ENCODE results near the gene DHRS2.

DHRS2 gene

DNA sequence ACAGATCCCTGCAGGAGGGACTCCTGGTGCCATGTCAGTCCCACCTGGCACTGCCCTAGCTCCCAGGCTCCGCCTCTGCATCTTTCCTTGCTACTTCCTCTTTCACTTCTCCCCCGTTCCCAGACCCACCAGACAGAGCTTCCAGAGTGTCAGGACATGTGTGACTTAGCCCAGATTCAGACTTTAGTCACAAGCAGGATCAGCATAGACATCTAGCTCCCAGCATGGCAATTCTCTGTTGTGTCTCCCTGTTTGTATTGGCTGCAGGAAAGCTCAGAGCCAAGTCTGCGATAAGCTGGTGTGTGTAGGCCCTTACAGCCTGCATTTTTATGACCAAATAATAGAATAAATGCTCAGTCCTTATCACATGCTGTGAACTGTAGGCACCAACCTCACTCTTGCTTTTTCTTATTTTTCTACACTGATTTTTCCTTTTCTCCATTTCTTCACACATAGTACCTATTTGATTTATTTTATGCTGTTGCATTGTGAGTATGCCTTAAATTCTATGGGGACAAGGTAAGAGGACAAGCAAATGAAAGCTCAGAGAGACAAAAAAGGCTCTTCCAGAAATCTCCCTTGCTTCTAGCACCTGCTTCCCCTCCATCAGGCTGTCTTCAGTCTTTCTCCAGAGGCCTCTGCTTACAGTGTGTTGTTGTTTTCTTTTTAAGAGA is 5.9 kb downstream of the DHRS2 start:
- Histone ChIP-seq H3K4me1 (ENCODE audit: control insufficient read depth in 1 of 2, insufficient read depth in 1 of 2, low read depth in 1 of 2, low read length in 1 of 2) (no peaks in the 10 kb centered on the region), H3K27ac (no peak overlapping the region), H3K27me3 (no peaks in the 10 kb centered on the region), H3K4me3 (ENCODE audit: low read depth in 1 of 2, low read length in 1 of 2) (no peak overlapping the region), H3K36me3 (no peaks in the 10 kb centered on the region), H3K9me3 (no peaks in the 10 kb centered on the region)
- TF ChIP-seq, protein P1, sequence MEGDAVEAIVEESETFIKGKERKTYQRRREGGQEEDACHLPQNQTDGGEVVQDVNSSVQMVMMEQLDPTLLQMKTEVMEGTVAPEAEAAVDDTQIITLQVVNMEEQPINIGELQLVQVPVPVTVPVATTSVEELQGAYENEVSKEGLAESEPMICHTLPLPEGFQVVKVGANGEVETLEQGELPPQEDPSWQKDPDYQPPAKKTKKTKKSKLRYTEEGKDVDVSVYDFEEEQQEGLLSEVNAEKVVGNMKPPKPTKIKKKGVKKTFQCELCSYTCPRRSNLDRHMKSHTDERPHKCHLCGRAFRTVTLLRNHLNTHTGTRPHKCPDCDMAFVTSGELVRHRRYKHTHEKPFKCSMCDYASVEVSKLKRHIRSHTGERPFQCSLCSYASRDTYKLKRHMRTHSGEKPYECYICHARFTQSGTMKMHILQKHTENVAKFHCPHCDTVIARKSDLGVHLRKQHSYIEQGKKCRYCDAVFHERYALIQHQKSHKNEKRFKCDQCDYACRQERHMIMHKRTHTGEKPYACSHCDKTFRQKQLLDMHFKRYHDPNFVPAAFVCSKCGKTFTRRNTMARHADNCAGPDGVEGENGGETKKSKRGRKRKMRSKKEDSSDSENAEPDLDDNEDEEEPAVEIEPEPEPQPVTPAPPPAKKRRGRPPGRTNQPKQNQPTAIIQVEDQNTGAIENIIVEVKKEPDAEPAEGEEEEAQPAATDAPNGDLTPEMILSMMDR (IDR thresholded peaks at IDR 0.05), result no peak

DNA sequence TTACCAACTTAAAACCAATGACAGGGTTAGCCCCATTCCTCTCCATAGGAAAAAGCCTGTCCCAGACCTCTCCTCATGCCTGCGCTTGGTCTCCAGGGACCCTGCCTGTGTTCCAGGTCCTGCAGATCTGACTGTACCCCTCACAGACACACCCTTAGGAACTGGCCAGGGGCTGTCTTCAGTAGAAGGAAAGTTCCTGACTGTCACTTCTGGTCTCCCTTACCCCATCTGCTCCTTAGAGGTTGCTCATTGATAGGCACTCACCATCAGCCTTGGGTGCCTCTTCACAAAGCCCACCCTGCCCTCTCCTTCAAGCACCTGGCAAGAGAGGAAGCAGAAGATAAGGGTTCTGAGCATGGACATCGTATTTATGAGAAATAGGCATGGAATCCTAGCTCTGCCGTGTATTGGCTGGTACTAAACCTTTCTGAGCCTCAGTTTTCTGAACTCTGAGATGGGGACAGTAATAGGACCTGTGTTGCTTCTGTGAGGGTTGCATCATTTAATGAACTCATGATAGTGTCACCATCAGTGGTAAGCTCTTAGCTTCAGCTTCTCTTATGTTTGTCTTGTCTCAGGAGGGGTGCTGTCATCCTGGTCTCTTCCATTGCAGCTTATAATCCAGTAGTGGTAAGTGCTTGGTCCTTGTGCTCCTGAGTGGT is 7.5 kb downstream of the DHRS2 start:
- Histone ChIP-seq H3K27ac (no peak overlapping the region), H3K27me3 (no peaks in the 10 kb centered on the region)
- TF ChIP-seq, protein P1 (IDR thresholded peaks at IDR 0.05), result no peak

DNA sequence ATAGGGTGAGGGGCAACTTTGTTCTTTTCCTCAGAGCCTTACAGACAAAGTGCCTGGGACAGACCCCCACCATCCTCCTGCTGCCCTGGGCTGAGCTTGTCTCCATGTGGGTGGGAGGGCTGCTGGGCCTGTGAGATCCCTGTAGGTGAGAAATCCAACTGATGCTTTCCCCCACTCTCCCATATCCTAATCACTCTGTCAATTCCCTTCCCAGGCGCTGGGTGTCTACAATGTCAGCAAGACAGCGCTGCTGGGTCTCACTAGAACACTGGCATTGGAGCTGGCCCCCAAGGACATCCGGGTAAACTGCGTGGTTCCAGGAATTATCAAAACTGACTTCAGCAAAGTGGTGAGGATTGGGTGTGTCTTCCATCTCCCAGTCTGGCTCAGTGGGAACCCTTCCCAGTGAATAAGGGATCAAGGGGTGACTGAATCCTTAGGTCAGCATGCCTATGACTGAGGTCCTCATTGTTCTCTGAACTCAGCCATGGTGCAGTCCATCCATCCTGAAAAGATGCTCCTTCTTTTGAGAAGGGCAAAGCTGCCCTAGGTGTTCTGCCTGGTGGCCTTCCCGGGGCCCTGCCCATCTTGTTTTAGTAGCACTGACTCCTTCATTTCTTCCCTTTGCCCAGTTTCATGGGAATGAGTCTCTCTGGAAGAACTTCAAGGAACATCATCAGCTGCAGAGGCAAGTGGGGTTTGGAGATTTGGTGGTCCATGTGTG is 8.2 kb downstream of the DHRS2 start:
- no peaks in the 10 kb centered on the region for H3K4me1 ChIP-seq (ENCODE audit: control insufficient read depth in 1 of 2, insufficient read depth in 1 of 2, low read depth in 1 of 2, low read length in 1 of 2)
- H3K27ac ChIP-seq, result no peak overlapping the region
- H3K9me3 ChIP-seq, result no peaks in the 10 kb centered on the region
- no peak overlapping the region for H3K4me3 ChIP-seq (ENCODE audit: low read depth in 1 of 2, low read length in 1 of 2)
- TF ChIP-seq, protein P1 (IDR thresholded peaks at IDR 0.05), result no peak
- H3K27me3 ChIP-seq, result no peaks in the 10 kb centered on the region
- no peaks in the 10 kb centered on the region for H3K36me3 ChIP-seq

More for the DNA sequence above, 7.5 kb downstream of the DHRS2 start:
- Histone ChIP-seq H3K36me3 (no peaks in the 10 kb centered on the region), H3K9me3 (no peaks in the 10 kb centered on the region), H3K4me1 (ENCODE audit: control insufficient read depth in 1 of 2, insufficient read depth in 1 of 2, low read depth in 1 of 2, low read length in 1 of 2) (no peaks in the 10 kb centered on the region), H3K4me3 (ENCODE audit: low read depth in 1 of 2, low read length in 1 of 2) (no peak overlapping the region)

DNA sequence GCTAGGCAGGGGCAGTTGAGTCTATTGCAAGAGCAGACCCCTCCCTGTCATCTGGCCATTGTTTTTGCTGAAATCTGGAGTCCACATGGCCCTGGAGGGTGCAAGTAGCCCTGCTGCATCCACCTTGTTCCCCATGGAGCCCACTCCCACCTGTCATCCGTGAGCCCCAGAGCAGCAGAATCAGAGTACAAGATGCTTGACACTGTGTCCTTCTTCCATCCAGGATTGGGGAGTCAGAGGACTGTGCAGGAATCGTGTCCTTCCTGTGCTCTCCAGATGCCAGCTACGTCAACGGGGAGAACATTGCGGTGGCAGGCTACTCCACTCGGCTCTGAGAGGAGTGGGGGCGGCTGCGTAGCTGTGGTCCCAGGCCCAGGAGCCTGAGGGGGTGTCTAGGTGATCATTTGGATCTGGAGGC is 8.8 kb downstream of the DHRS2 start:
- no peaks in the 10 kb centered on the region for H3K36me3 ChIP-seq
- TF ChIP-seq, protein P1 (IDR thresholded peaks at IDR 0.05), result no peak
- H3K4me3 ChIP-seq (ENCODE audit: low read depth in 1 of 2, low read length in 1 of 2), result no peak overlapping the region
- no peak overlapping the region for H3K27ac ChIP-seq
- no peaks in the 10 kb centered on the region for H3K9me3 ChIP-seq
- H3K27me3 ChIP-seq, result no peaks in the 10 kb centered on the region
- H3K4me1 ChIP-seq (ENCODE audit: control insufficient read depth in 1 of 2, insufficient read depth in 1 of 2, low read depth in 1 of 2, low read length in 1 of 2), result no peaks in the 10 kb centered on the region

DNA sequence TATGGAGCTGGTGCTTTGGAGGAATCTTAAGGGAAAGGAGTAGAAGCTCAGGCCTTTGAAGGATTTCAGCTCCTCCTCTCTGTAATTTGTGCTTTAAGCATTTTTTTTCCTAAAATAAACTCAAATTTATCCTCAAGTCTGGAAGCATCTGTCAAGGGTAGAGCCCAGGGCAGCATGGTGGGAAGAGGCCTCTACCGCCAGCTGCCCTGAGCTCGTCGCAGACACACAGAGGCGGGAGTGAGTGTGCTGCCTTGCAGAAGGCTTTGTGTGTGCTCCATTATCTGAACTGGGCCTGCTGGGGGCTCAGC is 9.3 kb downstream of the DHRS2 start:
- TF ChIP-seq, protein P1 (IDR thresholded peaks at IDR 0.05), result no peak
- no peaks in the 10 kb centered on the region for H3K36me3 ChIP-seq
- H3K4me3 ChIP-seq (ENCODE audit: low read depth in 1 of 2, low read length in 1 of 2), result no peak overlapping the region
- H3K9me3 ChIP-seq, result no peaks in the 10 kb centered on the region
- no peaks in the 10 kb centered on the region for H3K27me3 ChIP-seq
- H3K4me1 ChIP-seq (ENCODE audit: control insufficient read depth in 1 of 2, insufficient read depth in 1 of 2, low read depth in 1 of 2, low read length in 1 of 2), result no peaks in the 10 kb centered on the region
- no peak overlapping the region for H3K27ac ChIP-seq
